Epithelial cell of esophagus (primary cell): ENCODE measurements around the gene ANAPC7.
"Not testable (repeated sequence)": the region's sequence is repeated elsewhere in the genome, so short reads cannot be mapped to it uniquely, and the experiment has no call there.

Source experiments
- DNase-seq: peaks from one replicate; pipeline ENCODE4 v3.0.0; 2010; ENCODE audit warnings: low read depth
- H3K4me3 ChIP-seq: 2 replicates; pipeline ENCODE4 v1.5.1; 2011; ENCODE audit warnings: mild to moderate bottlenecking, low read length, control low read depth
- CTCF ChIP-seq: IDR thresholded peaks from 2 replicates; pipeline ENCODE4 v1.5.1; 2011; ENCODE audit warnings: low read depth, mild to moderate bottlenecking, low read length, control low read depth, inconsistent platforms; ENCODE audit not compliant: insufficient read depth; ENCODE audit errors: missing control alignments

ANAPC7 gene

GRCh38 chr12:110382683-110383082 lies 20.8 kb downstream of the ANAPC7 start:
- no peak overlapping the region for H3K4me3 ChIP-seq
- TF ChIP-seq CTCF: no peak
- DNase-seq: no peak

GRCh38 chr12:110379631-110380030 lies 23.9 kb downstream of the ANAPC7 start:
- no peak for TF ChIP-seq CTCF
- DNase-seq: no peak
- H3K4me3 ChIP-seq: no peak overlapping the region

GRCh38 chr12:110379197-110379596 lies 24.3 kb downstream of the ANAPC7 start:
- no peak overlapping the region for H3K4me3 ChIP-seq
- TF ChIP-seq CTCF: no peak
- DNase-seq: no peak

GRCh38 chr12:110378131-110378790 lies 25.2 kb downstream of the ANAPC7 start:
- DNase-seq, H3K4me3 ChIP-seq: not testable (repeated sequence)

- TF ChIP-seq CTCF: no peak
- H3K4me3 ChIP-seq: no peak overlapping the region
- no peak for DNase-seq
Observed at GRCh38 chr12:110373962-110374611, 29.4 kb downstream of the ANAPC7 start.

- peak; percentile 80 for DNase-seq
- no peak for TF ChIP-seq CTCF
- H3K4me3 ChIP-seq: no peak overlapping the region
Observed at GRCh38 chr12:110373425-110373824, 30.1 kb downstream of the ANAPC7 start.

GRCh38 chr12:110373025-110373424 lies 30.5 kb downstream of the ANAPC7 start:
- TF ChIP-seq CTCF: no peak
- H3K4me3 ChIP-seq: no peak overlapping the region
- no peak for DNase-seq
